SK-N-MC (cell line): ENCODE data around the gene OTOS.

Experiments
- EZH2 ChIP-seq: fragments of 200-600 bp; sonication (generic); IDR thresholded peaks from one replicate; pipeline ENCODE4 v1.6.1; 2017; ENCODE audit warnings: antibody characterized with exemption
- FOXP2 ChIP-seq: optimal IDR thresholded peaks from 2 replicates; pipeline ENCODE3; 2011; ENCODE audit warnings: mild to moderate bottlenecking, moderate library complexity; ENCODE audit not compliant: insufficient read depth; ENCODE audit errors: extremely low read length, control extremely low read depth
- POLR2AphosphoS5 ChIP-seq: IDR thresholded peaks from 2 replicates; pipeline ENCODE4 v1.6.1; 2012; ENCODE audit warnings: mild to moderate bottlenecking, low read depth, low read length, borderline replicate concordance

DNA sequence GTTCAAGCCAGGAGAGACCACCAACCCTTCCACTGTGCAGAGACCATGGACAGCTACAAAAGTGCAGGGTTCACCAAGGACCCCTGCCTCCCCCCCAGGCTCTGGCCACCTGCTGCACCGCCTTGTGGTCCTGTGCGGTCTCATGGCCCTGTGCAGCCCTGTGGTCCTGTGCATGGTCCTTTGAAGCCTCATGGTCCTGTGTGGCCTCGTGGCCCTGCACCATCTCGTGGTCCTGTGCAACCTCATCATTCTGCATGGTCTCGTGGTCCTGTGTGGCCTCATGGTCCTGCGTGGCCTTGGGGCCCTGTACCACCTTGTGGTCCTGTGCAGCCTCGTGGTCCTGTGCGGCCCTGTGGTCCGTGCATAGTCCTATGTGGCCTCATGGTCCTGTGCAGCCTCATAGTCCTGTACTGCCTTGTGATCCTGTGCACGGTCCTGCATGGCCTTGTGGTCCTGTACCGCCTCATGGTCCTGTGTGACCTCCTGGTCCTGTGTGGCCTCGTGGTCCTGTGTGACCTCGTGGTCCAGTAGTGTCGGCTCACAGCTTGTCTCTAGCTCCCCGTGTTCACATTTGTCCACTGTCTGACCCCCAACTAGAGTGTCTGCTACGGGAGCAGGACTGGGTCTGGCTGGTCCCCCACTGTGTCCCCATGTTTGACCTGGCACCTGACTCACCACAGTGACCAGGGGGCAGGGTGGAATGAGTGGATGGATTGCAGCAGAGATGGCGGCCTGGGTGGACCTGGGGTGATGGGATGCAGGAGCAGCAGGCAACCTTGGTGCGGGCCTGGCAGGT is 20.0 kb upstream of the OTOS start:
- TF ChIP-seq EZH2 = no peak
- no peak for TF ChIP-seq POLR2AphosphoS5
- no peak for TF ChIP-seq FOXP2
